ENCODE results near the gene PGK2. TPM values are rescaled to one million over a fixed set of nuclear protein-coding genes. Genes with fewer than 3 reads are reported as not detected.

Gene PGK2
- polyA plus RNA-seq, 1 donor = not detected

Other genes starting within 250 kb of the PGK2 start
- 3.0 TPM for gene C6orf141, start 236.6 kb downstream of the PGK2 start, polyA plus RNA-seq (ENCODE audit: insufficient read length)
- gene RHAG, start 150.4 kb downstream of the PGK2 start, polyA plus RNA-seq (ENCODE audit: insufficient read length) = 1.7 TPM
- not detected for gene CRISP2, start 73.7 kb downstream of the PGK2 start, polyA plus RNA-seq (ENCODE audit: insufficient read length)
- gene CRISP3, start 42.9 kb downstream of the PGK2 start, polyA plus RNA-seq (ENCODE audit: insufficient read length) = 0.14 TPM
- gene CRISP1, start 79.2 kb upstream of the PGK2 start, polyA plus RNA-seq (ENCODE audit: insufficient read length) = not detected
- gene DEFB114, start 176.9 kb upstream of the PGK2 start, polyA plus RNA-seq (ENCODE audit: insufficient read length) = not detected
- not detected for gene DEFB113, start 182.3 kb upstream of the PGK2 start, polyA plus RNA-seq (ENCODE audit: insufficient read length)
- gene DEFB110, start 234.7 kb upstream of the PGK2 start, polyA plus RNA-seq (ENCODE audit: insufficient read length) = not detected